ENCODE results near the gene ACTRT2.

Gene ACTRT2

GRCh38 chr1:3056641-3057040 lies 35.4 kb downstream of the ACTRT2 start:
- DNase-seq, result no peak

- DNase-seq, result no peak
These were observed 37.2 kb downstream of the ACTRT2 start for GRCh38 chr1:3058263-3059030.

GRCh38 chr1:3060127-3060526 lies 38.9 kb downstream of the ACTRT2 start:
- DNase-seq, result no peak

GRCh38 chr1:3060601-3061551 lies 39.6 kb downstream of the ACTRT2 start:
- no peak for DNase-seq

- no peak for DNase-seq
These were observed 40.3 kb downstream of the ACTRT2 start for GRCh38 chr1:3061566-3061965.

GRCh38 chr1:3061981-3062615 lies 40.8 kb downstream of the ACTRT2 start:
- no peak for DNase-seq

- DNase-seq, result no peak
These were observed 41.5 kb downstream of the ACTRT2 start for GRCh38 chr1:3062616-3063378.

- no peak for DNase-seq
These were observed 42.4 kb downstream of the ACTRT2 start for GRCh38 chr1:3063379-3064295.

- no peak for DNase-seq
These were observed 43.1 kb downstream of the ACTRT2 start for GRCh38 chr1:3064296-3064850.

- no peak for DNase-seq
These were observed 43.6 kb downstream of the ACTRT2 start for GRCh38 chr1:3064901-3065300.

GRCh38 chr1:3065396-3065795 lies 44.1 kb downstream of the ACTRT2 start:
- no peak for DNase-seq

- DNase-seq, result no peak
These were observed 44.5 kb downstream of the ACTRT2 start for GRCh38 chr1:3065797-3066196.

- no peak for DNase-seq
These were observed 45.0 kb downstream of the ACTRT2 start for GRCh38 chr1:3066250-3066711.

GRCh38 chr1:3066826-3067225 lies 45.6 kb downstream of the ACTRT2 start:
- no peak for DNase-seq

- DNase-seq, result no peak
These were observed 46.0 kb downstream of the ACTRT2 start for GRCh38 chr1:3067301-3067670.

- no peak for DNase-seq
These were observed 46.6 kb downstream of the ACTRT2 start for GRCh38 chr1:3067671-3068563.

GRCh38 chr1:3068564-3069431 lies 47.5 kb downstream of the ACTRT2 start, which contains the start of gene PRDM16:
Gene PRDM16, plus strand, starts transcription at chr1:3069203. Its CDS starts 57 bp downstream, at chr1:3069260.
- DNase-seq, result no peak

GRCh38 chr1:3069491-3070308 lies 48.4 kb downstream of the ACTRT2 start:
- no peak for DNase-seq

All from Kasumi-1 (cell line).